IMR-90 (cell line): Measurements from ENCODE around the gene GAS7. TPM values are rescaled to one million over a fixed set of nuclear protein-coding genes. Genes with fewer than 3 reads are reported as not detected.

Experiments
- ATAC-seq: fragments of 200-7000 bp; cut with Tn5 transposase; 2 replicates; pipeline ENCODE4 v1.9.1; 2020; ENCODE audit warnings: low read depth, mild to moderate bottlenecking, moderate library complexity
- BruUV-seq: library from RNA; stranded (reverse); fragments of 400-500 nt; replicated peaks from 2 replicates; lab custom pipeline; 2021; lab: Mats Ljungman, UMichigan
- CTCF ChIA-PET: fragments of 300-600 bp; formaldehyde crosslinking; extraction: SDS; loops from one replicate; lab custom pipeline; 2021; ENCODE audit warnings: antibody characterized with exemption; lab: Yijun Ruan, JAX
- POLR2A ChIA-PET: fragments of 300-600 bp; sonication (Branson Sonifier 250); formaldehyde crosslinking; loops from one replicate; lab custom pipeline; 2022; ENCODE audit warnings: antibody characterized with exemption; ENCODE audit not compliant: unreplicated experiment; lab: Charles Lee
- DNase-seq: peaks from one replicate; pipeline ENCODE4 v3.0.0; 2013
- H2AFZ ChIP-seq: replicated peaks from 2 replicates; pipeline ENCODE3; 2013; ENCODE audit warnings: low read length, mild to moderate bottlenecking; ENCODE audit not compliant: poor library complexity
- H2AK5ac ChIP-seq: 2 replicates; pipeline ENCODE4 v1.6.1; 2013; ENCODE audit warnings: low read depth, low read length, inconsistent platforms
- H2AK9ac ChIP-seq: replicated peaks from 2 replicates; pipeline ENCODE3; 2013; ENCODE audit warnings: mild to moderate bottlenecking, low read depth, low read length, moderate library complexity; ENCODE audit not compliant: poor library complexity
- H2BK120ac ChIP-seq: 2 replicates; pipeline ENCODE4 v1.6.1; 2013; ENCODE audit warnings: low read depth, low read length, inconsistent platforms
- H2BK15ac ChIP-seq: 3 replicates; pipeline ENCODE4 v1.6.1; 2013; ENCODE audit warnings: low read depth, low read length, inconsistent platforms
- H2BK20ac ChIP-seq: 2 replicates; pipeline ENCODE4 v1.6.1; 2013; ENCODE audit warnings: low read depth, mild to moderate bottlenecking, inconsistent platforms, low read length, moderate library complexity
- H2BK5ac ChIP-seq: 2 replicates; pipeline ENCODE4 v1.6.1; 2013; ENCODE audit warnings: mild to moderate bottlenecking, low read depth, low read length, inconsistent platforms; ENCODE audit not compliant: poor library complexity, severe bottlenecking
- H3K14ac ChIP-seq: replicated peaks from 2 replicates; pipeline ENCODE4 v1.6.1; 2013; ENCODE audit warnings: low read depth, low read length, inconsistent platforms
- H3K18ac ChIP-seq: 2 replicates; pipeline ENCODE4 v1.6.1; 2013; ENCODE audit warnings: low read depth, low read length, control low read depth
- H3K23ac ChIP-seq: 2 replicates; pipeline ENCODE4 v1.6.1; 2013; ENCODE audit warnings: low read depth, low read length, inconsistent platforms
- H3K27ac ChIP-seq: 2 replicates; pipeline ENCODE4 v1.5.1; 2013; ENCODE audit warnings: mild to moderate bottlenecking, control low read depth, low read length; ENCODE audit not compliant: insufficient read depth
- H3K27me3 ChIP-seq: 2 replicates; pipeline ENCODE4 v1.6.1; 2013; ENCODE audit warnings: low read length; ENCODE audit not compliant: control insufficient read depth, insufficient read depth
- H3K36me3 ChIP-seq: 2 replicates; pipeline ENCODE4 v1.6.1; 2013; ENCODE audit warnings: low read length, mixed read lengths; ENCODE audit not compliant: control insufficient read depth, insufficient read depth
- H3K4ac ChIP-seq: 2 replicates; pipeline ENCODE4 v1.6.1; 2013; ENCODE audit warnings: low read depth, low read length, inconsistent platforms
- H3K4me1 ChIP-seq: 2 replicates; pipeline ENCODE4 v1.6.1; 2013; ENCODE audit warnings: low read length, mixed read lengths; ENCODE audit not compliant: control insufficient read depth, insufficient read depth
- H3K4me2 ChIP-seq: 2 replicates; pipeline ENCODE4 v1.6.1; 2013; ENCODE audit warnings: low read depth, mild to moderate bottlenecking, control low read depth, low read length, moderate library complexity
- H3K4me3 ChIP-seq: 2 replicates; pipeline ENCODE4 v1.5.1; 2013; ENCODE audit warnings: low read depth, mild to moderate bottlenecking, control low read depth, low read length, moderate library complexity; ENCODE audit not compliant: insufficient read depth
- H3K56ac ChIP-seq: 2 replicates; pipeline ENCODE4 v1.6.1; 2013; ENCODE audit warnings: low read length, inconsistent platforms; ENCODE audit not compliant: insufficient read depth; ENCODE audit errors: extremely low read depth
- H3K79me1 ChIP-seq, 2 experiments: 2 replicates each; pipeline ENCODE4 v1.6.1; 2013; ENCODE audit warnings: low read length in 2 of 2, inconsistent platforms in 1 of 2, low read depth in 1 of 2
- H3K9ac ChIP-seq: 2 replicates; pipeline ENCODE4 v1.6.1; 2013; ENCODE audit warnings: low read depth, low read length, control low read depth
- H3K9me1 ChIP-seq: 2 replicates; pipeline ENCODE4 v1.6.1; 2013; ENCODE audit warnings: low read length, inconsistent platforms; ENCODE audit not compliant: insufficient read depth
- H3K9me3 ChIP-seq: 2 replicates; pipeline ENCODE4 v1.6.1; 2013; ENCODE audit warnings: low read length; ENCODE audit not compliant: control insufficient read depth, insufficient read depth
- H4K20me1 ChIP-seq: 2 replicates; pipeline ENCODE4 v1.6.1; 2013; ENCODE audit warnings: low read length, inconsistent platforms; ENCODE audit not compliant: insufficient read depth
- H4K5ac ChIP-seq: 2 replicates; pipeline ENCODE4 v1.6.1; 2013; ENCODE audit warnings: mild to moderate bottlenecking, low read depth, low read length, control low read depth
- H4K8ac ChIP-seq, 2 experiments: 2 replicates each; pipeline ENCODE4 v1.6.1; 2013; ENCODE audit warnings: low read depth in 2 of 2, low read length in 2 of 2, control low read depth in 1 of 2, inconsistent platforms in 1 of 2
- H4K91ac ChIP-seq: 2 replicates; pipeline ENCODE4 v1.6.1; 2013; ENCODE audit warnings: low read depth, low read length, inconsistent platforms; ENCODE audit not compliant: insufficient read depth
- BHLHE40 ChIP-seq: fragments of 150-350 bp; IDR thresholded peaks from 2 replicates; pipeline ENCODE4 v1.6.1; 2016; ENCODE audit warnings: mild to moderate bottlenecking, low read depth, low read length
- CHD1 ChIP-seq: IDR thresholded peaks from 2 replicates; pipeline ENCODE4 v1.6.1; 2012; ENCODE audit warnings: low read depth, low read length, improper control_type of control experiment
- CTCF ChIP-seq: conservative IDR thresholded peaks from 2 replicates; pipeline ENCODE4 v1.5.1; 2012; ENCODE audit warnings: mild to moderate bottlenecking, low read depth, low read length, improper control_type of control experiment
- ELK1 ChIP-seq: fragments of 150-350 bp; IDR thresholded peaks from 2 replicates; pipeline ENCODE4 v1.6.1; 2016; ENCODE audit warnings: low read depth, mild to moderate bottlenecking, low read length, moderate library complexity, borderline replicate concordance
- MAZ ChIP-seq: IDR thresholded peaks from 2 replicates; pipeline ENCODE4 v1.6.1; 2012; ENCODE audit warnings: low read depth, mild to moderate bottlenecking, low read length, improper control_type of control experiment, moderate library complexity, borderline replicate concordance
- RFX5 ChIP-seq: IDR thresholded peaks from 2 replicates; pipeline ENCODE4 v1.8.0; 2012; ENCODE audit warnings: low read depth, mild to moderate bottlenecking, low read length, moderate library complexity
- SMC3 ChIP-seq: fragments of 150-350 bp; IDR thresholded peaks from 2 replicates; pipeline ENCODE4 v1.6.1; 2016; ENCODE audit warnings: low read depth, mild to moderate bottlenecking, antibody characterized with exemption, low read length, moderate library complexity
- USF2 ChIP-seq: fragments of 150-350 bp; IDR thresholded peaks from 2 replicates; pipeline ENCODE4 v1.6.1; 2017; ENCODE audit warnings: mild to moderate bottlenecking, antibody characterized with exemption, low read length, low read depth
- WGBS, 2 experiments: methylation state at CpG; one replicate each; pipeline versions ENCODE4 v1.1.5 to v1.1.7; 2013; ENCODE audit warnings: missing lambda C conversion rate in 2 of 2; ENCODE audit not compliant: insufficient read length in 1 of 2; ENCODE audit errors: extremely low coverage in 2 of 2; 5-methylcytosine and 5-hydroxymethylcytosine counted together
- dilution Hi-C: fragments of 300-500 bp; cut with HindIII; formaldehyde crosslinking; loops from one replicate; pipeline ENCODE4 v1.14.3; 2018; ENCODE audit warnings: low sequenced_read_pairs; ENCODE audit not compliant: unreplicated experiment
- in situ Hi-C: fragments of 300-500 bp; cut with MboI; formaldehyde crosslinking; loops from 3 replicates; pipeline ENCODE4 v1.14.3; 2019; ENCODE audit warnings: low sequenced_read_pairs, inconsistent platforms, mixed read lengths
- intact Hi-C: fragments of 100-400 bp; cut with micrococcal nuclease; formaldehyde crosslinking; loops from 2 replicates; pipeline ENCODE4 v1.10.0; 2022
- polyA plus RNA-seq, 3 experiments: library from polyadenylated mRNA; depleted of rRNA; stranded (reverse); fragments of >200 nt; gene quantifications; 2 replicates each; pipeline ENCODE4 v1.2.3, GENCODE V29; 2012; ENCODE audit warnings: low replicate concordance in 1 of 3
- total RNA-seq: library from RNA; depleted of rRNA; stranded (reverse); fragments of >200 nt; gene quantifications from 2 replicates; pipeline ENCODE4 v1.2.3, GENCODE V29; 2012

GAS7 gene
- total and polyA plus RNA-seq, 2 of the 4 experiments (the other 2 are of a cell fraction), result 4.6 to 5.0 TPM

GRCh38 chr17:9969301-9969935, 229.0 kb downstream of the GAS7 start:
- no peak for DNase-seq
- intact Hi-C loops (loop anchor here (5.0 kb wide), 3 partner anchors 158 to 343 kb away; no protein-coding TSS in a partner anchor), in situ Hi-C loops (loop anchor here (10.0 kb wide), 2 partner anchors 255 to 645 kb away; no protein-coding TSS in a partner anchor)

More at GRCh38 chr17:9969301-9969935, 229.0 kb downstream of the GAS7 start:
- H4K20me1 ChIP-seq, result no peaks in the 10 kb centered on the region
- no peaks in the 10 kb centered on the region for H3K9me3 ChIP-seq
- H3K79me1 ChIP-seq, result no peaks in the 10 kb centered on the region
- no peaks in the 10 kb centered on the region for H3K27me3 ChIP-seq
- dilution Hi-C loops, result no loop called here
- H3K14ac ChIP-seq, result no peak overlapping the region; the same call in 1 of the 2 replicates
- no peak for TF ChIP-seq CTCF
- TF ChIP-seq MAZ, result no peak
- no peak for TF ChIP-seq SMC3
- TF ChIP-seq USF2, result no peak
- no peak for TF ChIP-seq BHLHE40
- TF ChIP-seq RFX5, result no peak
- TF ChIP-seq CHD1, result no peak
- no peak for TF ChIP-seq ELK1
- peaks cover 2% of the 10 kb centered on the region; the same call in 1 of the 2 replicates for H3K9me1 ChIP-seq
- no peak overlapping the region for H3K4me2 ChIP-seq
- peaks cover 16% of the 10 kb centered on the region; the same call in 1 of the 2 replicates for H3K4me1 ChIP-seq
- no peak overlapping the region; the same call in 1 of the 2 replicates for H4K91ac ChIP-seq
- H3K18ac ChIP-seq, result no peak overlapping the region
- no peak overlapping the region for H3K9ac ChIP-seq
- ATAC-seq, result no peak
- 0 out of 2 replicates have a peak overlapping the region, but pooled peaks have one; percentile 8 for H2BK120ac ChIP-seq
- H3K4ac ChIP-seq, result peak overlapping the region; percentile 15; the same call in 1 of the 2 replicates
- H3K4me3 ChIP-seq, result no peak overlapping the region
- H3K23ac ChIP-seq, result no peak overlapping the region
- no peak overlapping the region for H2AK9ac ChIP-seq
- H3K27ac ChIP-seq, result no peak overlapping the region
- no peak overlapping the region for H2AK5ac ChIP-seq
- CTCF ChIA-PET, result interaction anchor here (1.0 to 3.2 kb wide), 3 partner anchors 40 to 257 kb away, joined by 3 to 11 read pairs (median 4); no protein-coding TSS in a partner anchor
- no peak overlapping the region for H4K8ac ChIP-seq
- H4K5ac ChIP-seq, result no peak overlapping the region; the same call in 1 of the 2 replicates
- H2AFZ ChIP-seq, result no peak overlapping the region
- H2BK5ac ChIP-seq, result no peak overlapping the region
- no TSS peak for BruUV-seq
- no peaks in the 10 kb centered on the region for H3K36me3 ChIP-seq
- 87% methylated on average over 3 of the region's 13 CpGs; no CpG with 5 or more reads in 1 of the 2 experiments for WGBS, 2 experiments
- no peak overlapping the region for H3K56ac ChIP-seq
- peak overlapping the region; percentile 33; the same call in 1 of the 2 replicates for H2BK20ac ChIP-seq
- no peak overlapping the region for H2BK15ac ChIP-seq
- POLR2A ChIA-PET, result no interaction called here
